ENCODE measurements around the gene SLC30A7. TPM values are rescaled to one million over a fixed set of nuclear protein-coding genes. Genes with fewer than 3 reads are reported as not detected.

The SLC30A7 gene
- total RNA-seq, 1 experiment from 2014 or later = 17.6 TPM

- in situ Hi-C loops (cut with HindIII; ENCODE audit: low sequenced_read_pairs) = no loop called here
- no peak for DNase-seq (ENCODE audit: low spot score)
Measured at GRCh38 chr1:101004670-101005069, 108.8 kb downstream of the SLC30A7 start.

DNA sequence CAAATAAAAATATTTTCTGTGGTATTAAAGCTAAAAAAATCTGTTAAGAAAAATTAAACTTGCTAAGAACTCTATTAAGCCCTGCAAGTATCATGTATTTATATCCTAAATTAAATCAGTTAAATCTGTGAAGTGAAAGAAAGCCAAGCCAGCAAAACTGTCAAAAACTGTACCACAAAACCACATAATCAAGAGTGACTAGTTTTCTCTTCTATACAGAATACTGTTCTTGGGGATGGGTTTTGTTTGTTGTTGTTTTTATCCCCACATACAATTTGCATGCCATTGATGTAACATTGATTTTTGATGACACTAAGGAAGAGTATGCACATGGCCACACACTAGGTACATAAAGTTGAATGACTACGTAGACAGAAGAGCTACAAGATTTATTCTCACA, 109.3 kb downstream of the SLC30A7 start:
- in situ Hi-C loops (cut with HindIII; ENCODE audit: low sequenced_read_pairs) = no loop called here
- DNase-seq (ENCODE audit: low spot score) = no peak

DNA sequence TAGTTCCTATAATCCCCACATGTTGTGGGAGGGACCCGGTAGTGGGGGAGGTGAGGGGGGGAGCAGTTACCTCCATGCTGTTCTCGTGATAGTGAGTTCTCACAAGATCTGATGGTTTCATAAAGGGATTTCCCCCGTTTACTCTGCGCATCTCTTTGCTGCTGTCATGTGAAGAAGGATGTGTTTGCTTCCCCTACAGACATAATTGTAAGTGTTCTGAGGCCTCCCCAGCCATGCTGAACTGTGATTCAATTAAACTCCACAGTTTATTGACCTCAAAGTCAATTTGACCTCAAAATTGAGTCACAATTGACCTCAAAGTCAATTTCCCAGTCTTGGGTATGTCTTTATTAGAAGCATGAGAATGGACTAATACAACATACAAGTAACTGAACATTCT, 110.0 kb downstream of the SLC30A7 start:
- in situ Hi-C loops (cut with HindIII; ENCODE audit: low sequenced_read_pairs) = no loop called here
- no peak for DNase-seq (ENCODE audit: low spot score)

DNA sequence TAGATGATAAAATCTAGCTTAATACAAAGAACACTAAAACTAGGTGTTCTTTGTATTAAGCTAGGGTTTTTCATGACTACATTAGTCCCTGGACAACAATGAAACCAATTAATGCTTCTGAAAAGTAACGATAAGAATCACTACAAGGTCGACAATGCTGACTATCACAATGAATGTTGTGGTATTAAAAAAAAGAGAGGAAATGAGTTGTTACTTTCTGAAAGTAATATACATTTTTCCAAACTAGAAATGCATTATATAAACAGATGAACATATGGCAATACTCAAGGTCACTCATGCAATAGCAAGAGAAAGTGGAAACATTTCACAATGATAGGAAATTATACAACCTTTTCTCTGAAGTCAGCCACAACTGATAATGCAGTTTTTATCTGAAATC, 110.7 kb downstream of the SLC30A7 start:
- in situ Hi-C loops (cut with HindIII; ENCODE audit: low sequenced_read_pairs) = no loop called here
- DNase-seq (ENCODE audit: low spot score) = no peak

DNA sequence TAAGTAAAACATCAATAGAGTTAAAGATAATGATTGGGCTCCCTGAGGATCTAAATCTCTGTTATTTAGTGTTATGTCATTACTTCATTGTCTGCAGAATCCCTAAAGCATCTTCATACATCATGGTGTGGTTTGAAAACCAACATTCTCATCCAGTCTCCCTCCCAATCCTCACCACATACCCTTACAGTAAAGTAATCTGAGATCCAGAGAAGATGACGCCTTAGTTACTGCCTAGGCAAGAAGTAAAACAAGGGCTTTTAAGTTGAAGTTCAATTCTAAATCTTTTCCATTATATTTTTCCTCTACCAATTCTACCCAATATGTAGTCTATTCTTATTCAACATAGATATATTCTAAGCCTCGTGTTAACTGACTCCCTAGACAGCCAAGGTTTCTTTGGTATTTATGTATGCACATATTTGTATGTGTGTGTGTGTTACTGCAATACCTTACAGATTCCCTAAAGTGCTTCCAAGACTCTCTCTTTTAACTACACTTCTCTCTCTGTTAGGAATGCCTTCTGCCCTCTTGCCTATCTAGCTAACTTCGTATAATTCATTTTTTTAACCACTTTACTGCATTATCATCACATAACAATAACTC, 112.4 kb downstream of the SLC30A7 start:
- DNase-seq (ENCODE audit: low spot score) = no peak
- in situ Hi-C loops (cut with HindIII; ENCODE audit: low sequenced_read_pairs) = no loop called here

GRCh38 chr1:101013776-101014175, 117.9 kb downstream of the SLC30A7 start:
- in situ Hi-C loops (cut with HindIII; ENCODE audit: low sequenced_read_pairs) = no loop called here
- DNase-seq (ENCODE audit: low spot score) = no peak

DNA sequence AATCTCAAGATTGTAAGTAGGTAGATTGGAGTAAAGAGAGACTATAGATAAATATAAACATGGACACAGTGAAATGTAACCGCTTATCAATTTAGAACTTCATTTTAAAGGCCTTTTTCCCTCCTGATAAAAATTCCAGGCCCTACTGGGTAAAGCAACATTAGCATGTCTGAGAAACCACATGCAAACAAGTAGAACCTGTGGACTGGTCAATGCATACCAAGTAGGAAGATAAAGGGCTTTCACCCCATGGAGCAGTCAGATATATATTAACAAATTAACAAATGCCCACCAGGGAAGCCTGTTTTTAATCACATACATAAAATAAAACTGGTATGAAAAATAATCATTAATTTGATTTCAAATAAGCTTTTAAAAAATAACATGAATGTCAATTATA, 121.6 kb downstream of the SLC30A7 start:
- in situ Hi-C loops (cut with HindIII; ENCODE audit: low sequenced_read_pairs) = no loop called here
- no peak for DNase-seq (ENCODE audit: low spot score)

DNA sequence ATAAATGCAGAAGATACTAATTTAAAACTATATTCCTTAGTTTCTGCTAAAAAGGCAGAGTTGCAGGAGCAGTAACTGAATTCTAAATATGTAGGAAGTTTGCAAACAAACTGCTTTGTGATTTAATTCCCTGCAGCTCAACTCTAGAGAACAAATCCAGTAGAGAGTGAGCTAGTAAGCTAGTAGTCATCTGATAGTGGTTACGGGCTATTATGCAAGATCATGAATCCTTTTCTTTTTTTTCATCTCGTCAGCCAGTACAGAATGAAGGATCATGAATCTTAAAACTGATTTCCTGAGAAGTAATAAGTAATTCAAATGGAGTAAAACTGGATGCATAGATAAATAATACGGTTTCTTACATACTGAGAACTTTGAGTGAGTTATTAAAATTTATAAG, 126.4 kb downstream of the SLC30A7 start:
- no peak for DNase-seq (ENCODE audit: low spot score)
- in situ Hi-C loops (cut with HindIII; ENCODE audit: low sequenced_read_pairs) = no loop called here

DNA sequence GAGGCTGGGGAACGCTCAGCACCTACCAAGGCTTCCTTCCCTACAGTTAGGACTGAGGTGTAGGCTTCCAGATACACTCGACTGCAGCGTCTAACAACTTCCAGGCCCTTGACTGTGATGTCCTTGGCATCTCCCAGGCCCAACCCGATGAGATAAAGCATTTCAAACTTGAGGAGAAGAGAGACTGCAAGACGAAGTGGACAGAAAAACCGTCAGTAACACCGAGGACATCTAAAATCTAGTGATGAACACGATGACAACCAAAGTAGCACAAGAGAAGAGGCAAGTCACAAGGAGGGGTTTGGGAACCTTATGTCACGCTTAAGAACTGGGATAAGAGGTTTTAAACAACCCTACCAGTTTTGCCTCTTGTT, 129.4 kb downstream of the SLC30A7 start:
- no peak for DNase-seq (ENCODE audit: low spot score)
- in situ Hi-C loops (cut with HindIII; ENCODE audit: low sequenced_read_pairs) = no loop called here

GRCh38 chr1:101025657-101026429, 130.0 kb downstream of the SLC30A7 start, which contains the start of gene DPH5:
DPH5 (minus strand) TSS chr1:101025784; CDS start chr1:101025443, 341 bp downstream.
- in situ Hi-C loops (cut with HindIII; ENCODE audit: low sequenced_read_pairs) = no loop called here
- peak; percentile 91 for DNase-seq (ENCODE audit: low spot score)

DNA sequence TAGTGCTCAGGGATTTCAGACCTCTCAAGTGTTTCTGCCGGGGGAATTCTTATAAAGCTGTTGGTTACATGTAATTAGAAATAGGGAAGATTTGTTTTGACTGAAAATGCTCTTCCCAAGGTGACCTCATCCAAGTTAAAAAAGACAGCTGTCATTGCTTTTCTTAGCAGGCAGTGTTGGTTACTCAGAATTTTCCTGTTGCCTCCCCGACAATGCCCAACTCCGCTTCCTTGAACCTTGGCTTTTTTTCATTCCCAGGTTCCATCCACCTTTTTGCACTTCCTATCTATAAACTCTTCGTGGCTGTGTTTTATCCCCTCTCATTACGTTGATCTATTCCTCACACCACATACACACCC, 130.5 kb downstream of the SLC30A7 start:
- DNase-seq (ENCODE audit: low spot score) = no peak
- in situ Hi-C loops (cut with HindIII; ENCODE audit: low sequenced_read_pairs) = no loop called here

- DNase-seq (ENCODE audit: low spot score) = no peak
Measured at GRCh38 chr1:101027194-101027772, 131.4 kb downstream of the SLC30A7 start.

DNA sequence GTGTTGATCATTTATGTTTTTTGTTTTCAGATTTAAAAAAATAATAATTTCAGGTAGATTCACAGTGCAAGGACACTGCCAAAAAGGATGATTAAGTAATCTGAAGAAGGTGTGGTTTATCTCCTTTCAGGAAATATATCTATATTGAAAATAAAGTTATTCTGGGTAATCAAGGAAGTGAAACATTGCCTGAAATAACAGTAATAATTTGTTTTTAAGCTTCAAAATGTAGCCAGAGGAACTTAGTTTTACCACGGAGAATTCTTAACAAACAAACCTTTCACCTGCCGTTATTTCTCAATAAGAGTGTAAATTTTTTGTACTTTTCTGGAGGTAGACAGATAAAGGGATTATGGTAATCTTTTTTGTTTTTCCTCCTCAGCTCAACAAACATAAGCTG, 132.6 kb downstream of the SLC30A7 start:
- in situ Hi-C loops (cut with HindIII; ENCODE audit: low sequenced_read_pairs) = no loop called here
- DNase-seq (ENCODE audit: low spot score) = no peak

More at GRCh38 chr1:101027194-101027772, 131.4 kb downstream of the SLC30A7 start:
- in situ Hi-C loops (cut with HindIII; ENCODE audit: low sequenced_read_pairs) = no loop called here

- in situ Hi-C loops (cut with HindIII; ENCODE audit: low sequenced_read_pairs) = no loop called here
Measured at GRCh38 chr1:101029184-101029583, 133.3 kb downstream of the SLC30A7 start.

DNA sequence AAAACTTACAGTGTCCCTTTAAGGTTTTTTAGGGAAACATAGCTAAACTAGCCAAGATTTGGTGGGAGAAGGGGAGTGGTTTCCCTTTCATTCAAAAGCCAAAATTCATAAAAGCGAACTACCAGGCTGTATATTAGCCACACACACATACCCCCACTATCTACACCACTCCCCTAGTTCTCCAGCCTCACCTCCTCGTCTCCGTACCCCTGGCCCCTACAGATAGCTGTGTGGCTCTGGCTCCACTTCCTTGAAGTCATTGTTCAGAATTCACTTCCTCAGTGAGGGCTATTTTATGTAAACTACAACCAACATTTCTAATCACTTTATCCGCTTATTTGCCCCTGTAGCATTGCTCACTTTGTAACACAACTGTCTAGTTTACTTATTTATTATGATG, 135.0 kb downstream of the SLC30A7 start:
- no peak for DNase-seq (ENCODE audit: low spot score)

More at GRCh38 chr1:101029184-101029583, 133.3 kb downstream of the SLC30A7 start:
- no peak for DNase-seq (ENCODE audit: low spot score)

More for the DNA sequence above, 135.0 kb downstream of the SLC30A7 start:
- in situ Hi-C loops (cut with HindIII; ENCODE audit: low sequenced_read_pairs) = no loop called here

Other genes starting within 250 kb of the SLC30A7 start
- not detected in 2 replicates for gene VCAM1, start 176.3 kb upstream of the SLC30A7 start, total RNA-seq (2014; rRNA removed; shearing (Covaris generic))
- 20.4 and 36.9 TPM in 2 replicates for gene EXTL2, start 1.2 kb upstream of the SLC30A7 start, total RNA-seq (2014; rRNA removed; shearing (Covaris generic))
- gene DPH5, start 129.7 kb downstream of the SLC30A7 start, total RNA-seq (2014; rRNA removed; shearing (Covaris generic)) = 42.5 and 80.4 TPM in 2 replicates